ENCODE data around the gene AOC2.

AOC2 gene, protein sequence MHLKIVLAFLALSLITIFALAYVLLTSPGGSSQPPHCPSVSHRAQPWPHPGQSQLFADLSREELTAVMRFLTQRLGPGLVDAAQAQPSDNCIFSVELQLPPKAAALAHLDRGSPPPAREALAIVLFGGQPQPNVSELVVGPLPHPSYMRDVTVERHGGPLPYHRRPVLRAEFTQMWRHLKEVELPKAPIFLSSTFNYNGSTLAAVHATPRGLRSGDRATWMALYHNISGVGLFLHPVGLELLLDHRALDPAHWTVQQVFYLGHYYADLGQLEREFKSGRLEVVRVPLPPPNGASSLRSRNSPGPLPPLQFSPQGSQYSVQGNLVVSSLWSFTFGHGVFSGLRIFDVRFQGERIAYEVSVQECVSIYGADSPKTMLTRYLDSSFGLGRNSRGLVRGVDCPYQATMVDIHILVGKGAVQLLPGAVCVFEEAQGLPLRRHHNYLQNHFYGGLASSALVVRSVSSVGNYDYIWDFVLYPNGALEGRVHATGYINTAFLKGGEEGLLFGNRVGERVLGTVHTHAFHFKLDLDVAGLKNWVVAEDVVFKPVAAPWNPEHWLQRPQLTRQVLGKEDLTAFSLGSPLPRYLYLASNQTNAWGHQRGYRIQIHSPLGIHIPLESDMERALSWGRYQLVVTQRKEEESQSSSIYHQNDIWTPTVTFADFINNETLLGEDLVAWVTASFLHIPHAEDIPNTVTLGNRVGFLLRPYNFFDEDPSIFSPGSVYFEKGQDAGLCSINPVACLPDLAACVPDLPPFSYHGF

GRCh38 chr17:42844271-42844670 lies at the start of gene AOC2:
Gene AOC2 (plus strand): TSS chr17:42844580. CDS start chr17:42844627, 47 bp downstream.
- no peak for DNase-seq (ENCODE audit: low spot score)

DNA sequence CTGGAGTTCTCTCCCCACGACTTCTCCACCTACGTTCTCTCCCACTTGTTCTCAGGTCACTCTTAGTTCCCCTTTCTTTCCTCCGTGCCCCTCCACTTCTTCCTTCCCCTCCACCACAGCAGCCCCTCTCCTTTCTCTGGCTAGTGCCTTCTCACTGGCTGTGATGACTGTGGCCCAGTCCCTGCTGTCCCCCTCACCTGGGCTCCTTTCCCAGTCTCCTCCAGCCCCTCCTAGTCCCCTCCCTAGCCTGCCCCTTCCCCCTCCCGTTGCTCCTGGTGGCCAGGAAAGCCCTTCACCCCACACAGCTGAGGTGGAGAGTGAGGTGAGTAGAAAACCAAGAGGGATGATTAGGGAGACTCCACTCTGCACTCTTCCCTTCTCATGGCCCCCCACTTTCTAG lies 49.3 kb upstream of the AOC2 start:
- DNase-seq (ENCODE audit: low spot score) = no peak

DNA sequence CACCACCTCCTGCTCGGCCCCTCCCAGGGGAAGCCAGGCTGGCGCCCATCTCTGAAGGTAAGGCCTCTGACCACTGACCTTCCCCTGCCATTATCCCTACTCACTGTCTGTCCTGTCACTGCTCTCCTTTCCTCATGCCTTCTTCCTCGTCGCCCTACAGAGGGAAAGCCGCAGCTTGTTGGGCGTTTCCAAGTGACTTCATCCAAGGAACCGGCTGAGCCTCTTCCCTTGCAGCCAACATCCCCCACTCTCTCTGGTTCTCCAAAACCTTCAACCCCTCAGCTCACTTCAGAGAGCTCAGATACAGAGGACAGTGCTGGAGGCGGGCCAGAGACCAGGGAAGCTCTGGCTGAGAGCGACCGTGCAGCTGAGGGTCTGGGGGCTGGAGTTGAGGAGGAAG lies 48.9 kb upstream of the AOC2 start:
- DNase-seq (ENCODE audit: low spot score) = no peak

- DNase-seq (ENCODE audit: low spot score) = no peak
Observed at GRCh38 chr17:42796066-42796758, 48.2 kb upstream of the AOC2 start.

DNA sequence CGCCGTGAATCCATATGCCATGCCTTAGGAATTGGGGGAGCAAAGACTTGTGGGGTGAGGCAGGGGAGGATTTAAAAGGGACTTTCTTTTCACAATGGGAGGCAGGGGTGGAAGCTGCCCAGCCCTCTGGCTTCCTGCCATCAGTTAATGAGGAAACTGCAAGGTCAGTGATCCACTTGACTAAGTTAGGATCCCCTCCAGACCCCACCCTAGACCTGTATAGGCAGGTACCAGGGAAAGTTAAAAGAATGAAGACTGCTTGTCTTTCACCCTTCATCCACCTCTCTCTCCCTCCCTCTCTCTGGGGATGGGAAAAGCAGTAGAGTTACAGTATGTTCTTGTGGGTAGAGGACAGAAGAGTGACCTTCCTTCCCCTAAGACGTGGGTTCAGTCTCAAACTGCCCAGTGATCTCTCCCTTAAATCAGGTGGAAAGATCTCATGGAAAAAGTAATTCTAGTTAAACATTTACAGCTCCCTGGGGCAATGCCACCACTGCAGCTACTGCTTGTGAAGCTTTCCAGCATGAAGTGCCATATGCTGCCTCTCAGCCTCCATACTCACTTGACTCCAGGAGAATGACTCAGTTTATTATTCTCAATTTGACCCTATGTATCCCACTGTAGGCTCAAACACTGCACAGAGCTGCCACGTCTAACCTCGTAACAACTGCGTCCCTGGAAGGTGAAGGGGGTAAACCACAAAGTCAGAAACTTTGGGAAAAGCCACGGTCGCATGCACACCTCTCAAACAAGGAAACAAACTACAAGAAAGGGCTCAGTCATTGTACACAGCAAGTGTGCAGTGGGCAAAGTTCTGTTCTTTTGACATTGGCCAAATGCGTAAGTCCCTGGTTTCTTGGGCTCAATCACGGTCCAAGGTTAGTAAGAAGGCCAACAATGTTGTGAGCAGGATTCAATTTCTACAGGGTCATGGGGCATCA lies 47.0 kb upstream of the AOC2 start:
- DNase-seq (ENCODE audit: low spot score) = no peak

- DNase-seq (ENCODE audit: low spot score) = no peak
Observed at GRCh38 chr17:42798011-42798382, 46.4 kb upstream of the AOC2 start.

DNA sequence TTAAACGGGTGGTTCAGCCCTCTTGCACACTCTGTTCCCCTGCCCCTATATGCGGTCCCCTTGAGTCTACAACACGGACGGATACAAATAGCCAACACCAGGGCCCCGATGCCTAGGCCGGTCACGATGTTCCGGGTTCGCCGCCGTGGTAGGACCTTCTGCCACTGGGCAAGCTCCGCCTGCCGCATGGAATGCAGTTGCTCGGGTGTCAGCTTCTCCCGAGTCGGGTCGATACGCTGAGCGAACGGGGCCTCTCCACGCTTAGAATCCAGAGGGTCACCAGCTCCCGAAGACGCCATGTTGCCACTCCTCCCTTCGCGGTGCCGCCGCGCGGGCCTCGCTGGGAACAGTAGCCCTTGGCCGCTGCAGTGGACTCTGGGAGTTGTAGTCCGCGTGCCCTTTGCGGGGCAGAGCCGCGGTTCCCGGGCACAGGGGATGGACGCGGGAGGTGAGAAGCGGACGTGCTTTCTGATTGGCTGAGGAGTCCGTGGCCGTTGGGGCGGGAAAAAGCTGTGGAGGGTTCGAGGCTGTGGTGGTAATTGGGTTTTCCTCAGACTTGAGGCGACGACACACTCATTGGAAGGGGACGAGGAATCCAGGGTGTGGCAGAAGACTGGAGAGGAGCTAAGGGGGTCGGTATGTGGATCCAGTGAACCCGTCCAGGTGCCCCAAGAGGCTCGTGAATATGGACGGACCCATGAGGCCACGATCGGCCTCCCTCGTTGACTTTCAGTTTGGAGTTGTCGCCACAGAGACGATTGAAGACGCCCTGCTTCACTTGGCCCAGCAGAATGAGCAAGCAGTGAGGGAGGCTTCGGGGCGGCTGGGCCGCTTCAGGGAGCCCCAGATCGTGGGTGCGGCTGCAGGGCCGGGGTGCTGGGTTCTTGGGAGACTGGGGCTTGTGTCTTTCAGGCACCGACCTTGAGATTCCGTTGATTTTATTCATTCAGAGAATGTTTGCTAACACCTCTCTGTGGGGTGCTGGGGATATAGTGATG lies 45.7 kb upstream of the AOC2 start, which contains the start of the genes CNTD1 and COA3:
Gene CNTD1 (plus strand): TSS at position 479 of the 998 bp plus-strand sequence. CDS start 207 bp downstream, at position 686.
Gene COA3 (minus strand): TSS at position 322 of the 998 bp plus-strand sequence. CDS start 23 bp downstream, at position 299.
- peak; percentile 95 for DNase-seq (ENCODE audit: low spot score)

DNA sequence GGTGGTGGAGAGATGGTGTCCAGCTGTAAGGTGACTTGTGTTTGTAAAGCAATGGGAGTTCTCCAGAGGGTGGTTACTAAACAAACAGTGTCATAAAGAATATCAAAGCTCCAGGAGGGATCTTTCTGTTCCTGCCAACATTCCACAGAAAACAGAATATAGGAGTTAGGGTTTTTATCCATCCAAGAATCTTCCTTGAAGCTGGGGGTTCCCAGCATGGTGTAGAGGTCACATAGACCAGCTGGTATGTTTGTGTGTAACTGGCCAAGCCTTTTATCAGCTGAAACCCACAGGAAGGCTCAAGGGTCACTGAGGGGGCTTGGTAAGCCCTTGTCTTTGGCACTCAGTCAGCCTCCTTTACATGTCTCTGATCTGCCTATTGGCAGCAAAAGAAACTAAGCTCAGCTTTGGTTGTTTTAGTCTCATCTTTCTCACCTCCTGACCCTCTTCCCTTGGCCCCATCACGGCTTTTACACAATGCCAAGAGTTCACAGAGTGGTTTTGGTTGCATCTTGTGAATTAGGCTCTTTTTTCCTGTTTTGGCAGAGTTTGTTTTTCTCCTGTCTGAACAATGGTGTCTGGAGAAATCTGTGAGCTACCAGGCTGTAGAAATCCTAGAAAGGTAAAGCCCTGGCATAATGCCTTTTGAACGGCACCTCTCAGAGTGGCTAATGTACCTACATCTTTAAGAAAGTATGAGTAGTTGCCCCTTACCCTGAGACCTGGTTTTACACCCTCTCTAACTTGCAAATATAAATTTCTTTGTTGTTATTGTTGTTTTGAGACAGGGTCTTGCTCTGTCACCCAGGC lies 41.1 kb upstream of the AOC2 start:
- DNase-seq (ENCODE audit: low spot score) = no peak

- no peak for DNase-seq (ENCODE audit: low spot score)
Observed at GRCh38 chr17:42804918-42805367, 39.4 kb upstream of the AOC2 start.

DNA sequence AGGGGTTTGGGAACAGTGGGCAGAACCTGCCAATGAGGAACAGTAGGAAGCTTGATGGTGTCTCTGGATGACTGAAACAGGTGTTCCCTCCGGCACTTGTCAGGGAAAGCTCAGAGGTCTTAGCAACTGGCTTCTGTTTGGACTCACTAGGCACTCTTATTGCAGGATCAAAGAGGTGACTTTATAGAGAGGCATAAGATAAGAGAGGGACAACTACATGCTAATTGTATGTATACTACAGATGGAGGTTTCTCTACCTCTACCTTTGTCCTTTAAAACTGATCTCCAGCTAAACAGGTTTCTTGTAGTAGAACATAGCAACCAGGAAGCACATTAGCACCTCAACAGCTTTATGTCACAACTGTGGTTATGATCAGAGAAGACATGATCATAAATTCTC lies 38.1 kb upstream of the AOC2 start:
- DNase-seq (ENCODE audit: low spot score) = no peak

DNA sequence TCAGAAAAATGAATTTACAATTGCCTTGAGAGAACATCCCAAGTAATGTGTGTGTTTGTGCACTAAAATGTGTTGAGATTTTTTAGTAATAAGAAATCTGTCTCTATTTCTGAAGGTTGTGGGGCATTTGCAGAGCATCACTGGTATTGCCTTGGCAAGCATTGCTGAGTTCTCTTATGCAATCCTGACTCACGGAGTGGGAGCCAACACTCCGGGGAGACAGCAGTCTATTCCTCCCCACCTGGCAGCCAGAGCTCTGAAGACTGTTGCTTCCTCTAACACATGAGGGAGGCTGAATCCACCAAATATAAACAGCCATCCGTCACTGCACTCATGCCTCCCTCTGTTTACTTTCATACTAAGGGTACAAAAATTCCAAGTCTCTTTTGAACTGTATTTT lies 35.1 kb upstream of the AOC2 start:
- DNase-seq (ENCODE audit: low spot score) = peak; percentile 93

DNA sequence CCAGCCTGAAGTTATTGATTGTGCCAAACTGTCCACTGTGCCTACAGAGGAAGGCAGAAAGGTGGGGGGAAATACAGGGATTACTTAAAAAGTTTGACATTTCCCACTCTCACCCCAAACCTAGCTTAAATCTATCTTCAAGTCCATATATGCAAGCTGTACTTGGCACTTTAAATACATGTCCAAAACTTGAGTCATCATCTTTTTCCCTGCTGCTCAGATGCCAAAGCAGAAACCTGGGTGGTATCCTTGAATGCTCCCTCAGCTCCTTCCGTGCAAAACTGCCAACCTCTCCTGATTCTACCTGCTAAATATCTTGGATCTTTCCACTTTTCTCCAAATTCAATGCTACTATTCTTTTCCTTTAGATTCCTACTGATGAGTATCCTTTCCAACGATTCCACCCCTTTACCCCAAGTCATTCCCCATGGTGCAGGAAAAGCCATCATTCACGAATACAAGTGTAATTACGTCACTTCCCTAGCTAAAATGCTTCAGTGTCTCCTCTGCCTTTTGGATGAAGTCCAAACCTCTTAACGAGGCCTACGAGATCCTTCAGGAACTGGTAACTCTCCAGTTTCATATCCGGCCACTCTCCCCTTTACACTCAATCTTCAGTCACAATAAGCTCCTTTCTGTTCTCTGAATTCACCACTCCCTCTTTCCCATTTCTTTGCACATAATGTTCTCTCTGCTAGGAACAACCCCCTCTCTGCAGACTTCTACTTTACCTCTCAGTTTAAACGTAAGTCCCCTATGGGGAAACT lies 29.6 kb upstream of the AOC2 start:
- peak; percentile 75 for DNase-seq (ENCODE audit: low spot score)

DNA sequence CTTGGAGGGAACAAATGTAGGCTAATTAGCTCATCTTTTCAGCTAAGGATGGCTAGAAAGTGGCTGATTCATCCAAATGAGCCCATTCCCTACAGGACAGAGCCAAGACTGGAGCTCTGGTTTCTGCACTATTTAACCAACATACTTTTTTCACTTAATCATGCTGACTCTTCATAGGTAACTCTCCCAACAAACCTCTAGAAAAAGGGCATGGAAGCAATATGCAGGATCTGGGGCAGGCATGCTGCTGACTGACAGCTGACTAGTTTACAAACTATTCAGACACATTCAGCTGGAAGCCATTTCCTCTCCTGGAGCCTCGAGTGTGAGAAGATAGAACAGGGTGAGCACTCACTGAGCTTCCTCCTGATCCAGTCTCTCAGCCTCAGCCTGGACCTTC lies 26.5 kb upstream of the AOC2 start:
- no peak for DNase-seq (ENCODE audit: low spot score)

GRCh38 chr17:42818379-42818778 lies 26.0 kb upstream of the AOC2 start:
- no peak for DNase-seq (ENCODE audit: low spot score)

DNA sequence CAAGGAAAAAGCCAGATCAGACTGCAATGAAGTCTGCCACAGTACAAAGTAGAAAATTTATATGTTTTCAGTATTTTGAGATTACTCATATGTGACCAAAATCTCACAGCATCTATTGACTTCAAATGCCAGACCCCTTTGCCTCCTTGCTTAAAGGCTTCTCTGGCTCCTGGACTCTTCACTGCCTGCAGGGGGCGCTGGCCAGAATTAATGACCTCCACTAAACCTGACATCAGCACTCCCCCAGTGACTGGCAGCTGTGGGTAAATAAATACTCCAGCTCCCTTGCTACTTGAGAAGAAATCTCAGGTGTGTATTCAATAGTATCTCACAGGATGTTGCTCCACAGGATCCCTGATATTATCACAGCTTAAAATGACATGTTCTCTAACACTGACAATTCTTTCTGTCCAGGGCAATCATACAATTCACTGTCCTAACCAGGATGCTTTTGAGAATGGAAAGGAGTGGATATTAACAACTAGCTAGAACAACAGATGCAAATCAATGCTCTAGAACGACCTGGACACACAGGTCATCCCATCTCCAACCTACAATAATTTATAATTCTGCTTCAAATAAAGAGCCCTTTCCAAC lies 24.3 kb upstream of the AOC2 start:
- peak; percentile 63 for DNase-seq (ENCODE audit: low spot score)

DNA sequence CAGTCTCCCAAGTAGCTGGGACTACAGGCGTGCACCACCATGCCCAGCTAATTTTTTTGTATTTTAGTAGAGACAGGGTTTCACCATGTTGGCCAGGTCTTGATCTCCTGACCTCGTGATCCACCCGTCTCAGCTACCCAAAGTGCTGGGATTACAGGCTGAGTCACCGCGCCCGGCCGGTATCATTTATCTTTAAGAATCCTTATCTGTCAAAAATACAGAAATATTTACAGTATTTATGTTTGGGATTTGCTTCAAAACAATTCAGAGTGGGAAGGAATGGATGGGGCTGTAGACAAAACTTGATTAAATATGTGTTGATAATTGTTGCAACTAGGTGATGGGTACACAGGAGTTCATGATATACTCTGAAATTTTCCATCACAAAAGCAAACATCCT lies 23.2 kb upstream of the AOC2 start:
- DNase-seq (ENCODE audit: low spot score) = no peak

- no peak for DNase-seq (ENCODE audit: low spot score)
Observed at GRCh38 chr17:42827472-42827871, 16.9 kb upstream of the AOC2 start.

- DNase-seq (ENCODE audit: low spot score) = no peak
Observed at GRCh38 chr17:42830971-42831370, 13.4 kb upstream of the AOC2 start.
